Suppressor macrophage treated with lipopolysaccharide for 4 hours (primary cell): ENCODE data around the gene ZMIZ1.

Source experiments
- DNase-seq: peaks from one replicate; pipeline ENCODE4 v3.0.0-alpha.2; 2020

The ZMIZ1 gene

GRCh38 chr10:79160191-79160590 is 91.4 kb downstream of the ZMIZ1 start:
- DNase-seq = no peak

- DNase-seq = no peak
Observed at GRCh38 chr10:79161557-79161956, 92.8 kb downstream of the ZMIZ1 start.

GRCh38 chr10:79162022-79162421 is 93.3 kb downstream of the ZMIZ1 start:
- no peak for DNase-seq

GRCh38 chr10:79162861-79163665 is 94.3 kb downstream of the ZMIZ1 start:
- no peak for DNase-seq

GRCh38 chr10:79163666-79163975 is 94.9 kb downstream of the ZMIZ1 start:
- DNase-seq = no peak

- no peak for DNase-seq
Observed at GRCh38 chr10:79164075-79164474, 95.3 kb downstream of the ZMIZ1 start.

- no peak for DNase-seq
Observed at GRCh38 chr10:79165070-79165778, 96.5 kb downstream of the ZMIZ1 start.

- no peak for DNase-seq
Observed at GRCh38 chr10:79166312-79166721, 97.6 kb downstream of the ZMIZ1 start.

- DNase-seq = no peak
Observed at GRCh38 chr10:79166741-79167140, 98.0 kb downstream of the ZMIZ1 start.

- no peak for DNase-seq
Observed at GRCh38 chr10:79167537-79167936, 98.8 kb downstream of the ZMIZ1 start.

GRCh38 chr10:79168210-79168609 is 99.4 kb downstream of the ZMIZ1 start:
- no peak for DNase-seq

GRCh38 chr10:79170226-79170752 is 101.5 kb downstream of the ZMIZ1 start:
- DNase-seq = no peak

GRCh38 chr10:79170993-79171392 is 102.2 kb downstream of the ZMIZ1 start:
- DNase-seq = no peak

- DNase-seq = no peak
Observed at GRCh38 chr10:79171504-79171903, 102.7 kb downstream of the ZMIZ1 start.

GRCh38 chr10:79172881-79173280 is 104.1 kb downstream of the ZMIZ1 start:
- DNase-seq = no peak

- DNase-seq = no peak
Observed at GRCh38 chr10:79173582-79174262, 105.0 kb downstream of the ZMIZ1 start.

- no peak for DNase-seq
Observed at GRCh38 chr10:79176052-79176501, 107.3 kb downstream of the ZMIZ1 start.

- no peak for DNase-seq
Observed at GRCh38 chr10:79176949-79177602, 108.3 kb downstream of the ZMIZ1 start.

- DNase-seq = no peak
Observed at GRCh38 chr10:79178070-79178576, 109.4 kb downstream of the ZMIZ1 start.

GRCh38 chr10:79178614-79179163 is 109.9 kb downstream of the ZMIZ1 start:
- no peak for DNase-seq

GRCh38 chr10:79179164-79179956 is 110.6 kb downstream of the ZMIZ1 start:
- no peak for DNase-seq

GRCh38 chr10:79179957-79180309 is 111.2 kb downstream of the ZMIZ1 start:
- DNase-seq = no peak
